Erythroblast (primary cell): ENCODE results near the gene CRTC2.

ENCODE experiments used
- GATA1 ChIP-seq: IDR thresholded peaks from 2 replicates; pipeline ENCODE4 v1.6.1; 2011; ENCODE audit warnings: low read depth, mild to moderate bottlenecking, control low read depth, low read length, moderate library complexity
- POLR2A ChIP-seq: IDR thresholded peaks from 2 replicates; pipeline ENCODE4 v1.6.1; 2011; ENCODE audit warnings: mild to moderate bottlenecking, low read length

GRCh38 chr1:153944827-153945117 lies 13.6 kb downstream of the CRTC2 start:
- TF ChIP-seq POLR2A, result no peak
- no peak for TF ChIP-seq GATA1
